ENCODE data around the gene PPP1R18. TPM values are rescaled to one million over a fixed set of nuclear protein-coding genes. Genes with fewer than 3 reads are reported as not detected.
"Not testable (repeated sequence)": the region's sequence is repeated elsewhere in the genome, so short reads cannot be mapped to it uniquely, and the experiment has no call there.

PPP1R18 gene
- total RNA-seq, 4 donors from 2014 or later, result 15.4 to 114 (median 18.2) TPM

- H3K4me3 ChIP-seq, result peak overlapping the region in 1 of 2 donors; percentile 25
- intact Hi-C loops (cut with DNase I; ENCODE audit: low total_unique reads), result loop anchor here (2.0 to 10.0 kb wide), 2 partner anchors 44 to 206 kb away; partner anchors contain the start of gene DDR1
- H3K4me1 ChIP-seq, result peaks cover 0 to 27% of the 10 kb centered on the region in 2 donors
- no peaks in the 10 kb centered on the region for H3K9me3 ChIP-seq
- H3K27me3 ChIP-seq, result no peaks in the 10 kb centered on the region
- H3K27ac ChIP-seq, result peak overlapping the region; percentile 98 to 99
- TF ChIP-seq CTCF (IDR thresholded peaks at IDR 0.05) (peak; percentile 97 to 98 (median 98)), POLR2A (IDR thresholded peaks at IDR 0.05) (no peak)
- peak; percentile 83 to 88 for DNase-seq
- H3K36me3 ChIP-seq, result no peaks in the 10 kb centered on the region
These were observed 7.3 kb downstream of the PPP1R18 start for GRCh38 chr6:30678964-30679726.

- DNase-seq, result no peak
- no peaks in the 10 kb centered on the region for H3K36me3 ChIP-seq
- intact Hi-C loops (cut with DNase I; ENCODE audit: low total_unique reads), result loop anchor here (10.0 kb wide), 1 partner anchor 208 kb away; the partner anchor contains the start of gene DDR1
- H3K27me3 ChIP-seq, result no peaks in the 10 kb centered on the region
- TF ChIP-seq CTCF (IDR thresholded peaks at IDR 0.05) (no peak), POLR2A (IDR thresholded peaks at IDR 0.05) (no peak)
- no peak overlapping the region for H3K4me3 ChIP-seq
- no peak overlapping the region for H3K27ac ChIP-seq
- no peaks in the 10 kb centered on the region for H3K9me3 ChIP-seq
- H3K4me1 ChIP-seq, result peaks cover 2 to 16% of the 10 kb centered on the region in 2 donors
These were observed 9.7 kb downstream of the PPP1R18 start for GRCh38 chr6:30676660-30677285.

- TF ChIP-seq POLR2A (IDR thresholded peaks at IDR 0.05) (peak in 1 of 2 donors; percentile 36), CTCF (IDR thresholded peaks at IDR 0.05) (peak; percentile 90 to 97 (median 92))
- intact Hi-C loops (cut with DNase I; ENCODE audit: low total_unique reads), result loop anchor here (5.0 to 10.0 kb wide), 2 partner anchors 45 to 212 kb away; partner anchors contain the start of genes ATAT1 and DDR1
- Histone ChIP-seq H3K4me1 (peaks cover 0 to 3% of the 10 kb centered on the region in 2 donors), H3K27me3 (no peaks in the 10 kb centered on the region), H3K9me3 (no peaks in the 10 kb centered on the region), H3K4me3 (peak within 1 kb of the TSS; percentile 79 to 97), H3K27ac (peak within 1 kb of the TSS; percentile 73 to 79), H3K36me3 (no peaks in the 10 kb centered on the region)
- DNase-seq, result peak; percentile 96 to 98
These were observed 13.8 kb downstream of the PPP1R18 start, which contains the start of gene DHX16 for GRCh38 chr6:30672445-30673253. DHX16 (minus strand) TSS chr6:30673006; CDS start chr6:30672841, 165 bp downstream.

GRCh38 chr6:30670760-30671527, 15.5 kb downstream of the PPP1R18 start:
- no peak overlapping the region for H3K4me3 ChIP-seq
- no peak overlapping the region for H3K27ac ChIP-seq
- peaks cover 0 to 3% of the 10 kb centered on the region in 2 donors for H3K4me1 ChIP-seq
- intact Hi-C loops (cut with DNase I; ENCODE audit: low total_unique reads), result loop anchor here (5.0 to 10.0 kb wide), 2 partner anchors 44 to 214 kb away; partner anchors contain the start of genes ATAT1 and DDR1
- TF ChIP-seq POLR2A (IDR thresholded peaks at IDR 0.05), result no peak
- TF ChIP-seq CTCF (IDR thresholded peaks at IDR 0.05), result no peak
- no peaks in the 10 kb centered on the region for H3K9me3 ChIP-seq
- H3K36me3 ChIP-seq, result no peaks in the 10 kb centered on the region
- H3K27me3 ChIP-seq, result no peaks in the 10 kb centered on the region
- DNase-seq, result no peak

GRCh38 chr6:30666300-30666699, 20.1 kb downstream of the PPP1R18 start:
- H3K36me3 ChIP-seq; intact Hi-C loops (cut with DNase I; ENCODE audit: low total_unique reads); H3K27ac ChIP-seq; H3K4me3 ChIP-seq; H3K9me3 ChIP-seq; H3K27me3 ChIP-seq; DNase-seq; H3K4me1 ChIP-seq: not testable (repeated sequence)

Measured in uterus (tissue), 4 donors.